ENCODE measurements around the gene ANKAR.
A peak's percentile ranks its signal among the peaks of the same experiment; 100 is the strongest.

ANKAR gene, protein sequence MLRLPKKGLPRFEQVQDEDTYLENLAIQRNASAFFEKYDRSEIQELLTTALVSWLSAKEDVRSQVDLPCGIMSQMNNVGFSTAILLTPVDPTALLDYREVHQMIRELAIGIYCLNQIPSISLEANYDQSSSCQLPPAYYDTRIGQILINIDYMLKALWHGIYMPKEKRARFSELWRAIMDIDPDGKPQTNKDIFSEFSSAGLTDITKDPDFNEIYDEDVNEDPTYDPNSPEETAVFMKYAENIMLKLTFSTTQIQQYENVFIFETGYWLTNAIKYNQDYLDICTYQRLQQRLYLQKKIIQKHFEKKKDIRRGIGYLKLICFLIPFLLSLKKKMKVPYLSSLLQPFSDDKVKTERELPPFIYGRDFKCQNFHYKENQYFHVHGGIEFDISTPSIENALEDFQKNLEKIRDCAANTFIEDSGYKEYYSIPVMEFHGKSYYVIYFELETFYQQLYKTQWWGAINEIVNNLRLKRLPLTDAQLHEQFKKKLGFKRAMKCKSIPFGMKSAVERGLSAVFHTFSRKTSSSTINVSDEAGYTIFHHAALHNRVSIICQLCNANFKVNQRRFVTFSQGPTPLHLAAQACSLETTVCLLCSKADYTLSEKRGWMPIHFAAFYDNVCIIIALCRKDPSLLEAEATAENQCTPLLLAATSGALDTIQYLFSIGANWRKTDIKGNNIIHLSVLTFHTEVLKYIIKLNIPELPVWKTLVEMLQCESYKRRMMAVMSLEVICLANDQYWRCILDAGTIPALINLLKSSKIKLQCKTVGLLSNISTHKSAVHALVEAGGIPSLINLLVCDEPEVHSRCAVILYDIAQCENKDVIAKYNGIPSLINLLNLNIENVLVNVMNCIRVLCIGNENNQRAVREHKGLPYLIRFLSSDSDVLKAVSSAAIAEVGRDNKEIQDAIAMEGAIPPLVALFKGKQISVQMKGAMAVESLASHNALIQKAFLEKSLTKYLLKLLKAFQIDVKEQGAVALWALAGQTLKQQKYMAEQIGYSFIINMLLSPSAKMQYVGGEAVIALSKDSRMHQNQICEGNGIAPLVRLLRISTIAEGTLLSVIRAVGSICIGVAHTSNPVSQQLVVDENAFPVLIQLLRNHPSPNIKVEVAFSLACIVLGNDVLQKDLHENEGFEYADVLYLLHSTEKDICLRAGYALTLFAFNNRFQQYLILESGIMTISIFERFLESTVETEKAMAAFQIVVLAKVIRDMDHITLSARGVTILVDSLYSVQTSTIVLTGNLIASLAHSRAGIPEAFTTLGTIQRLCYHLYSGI (N-terminal part only)

GRCh38 chr2:189674374-189675112 is at the start of gene ANKAR:
Gene ANKAR, plus strand, starts transcription at chr2:189674670. Its CDS starts 1,821 bp downstream, at chr2:189676491.
- H3K36me3 ChIP-seq = peaks cover 31% of the 10 kb centered on the region
- H4K20me1 ChIP-seq = 0 out of 2 replicates have a peak, but pooled peaks cover 9% of the 10 kb centered on the region
- peak within 1 kb of the TSS; percentile 89 for H3K4me2 ChIP-seq
- peaks cover 18% of the 10 kb centered on the region for H3K4me1 ChIP-seq
- H3K27ac ChIP-seq = peak within 1 kb of the TSS; percentile 80
- H3K4me3 ChIP-seq = peak within 1 kb of the TSS; percentile 68
- peaks cover 17% of the 10 kb centered on the region for H3K9me3 ChIP-seq
- TF ChIP-seq Cebpa-rat (IDR thresholded peaks at IDR 0.05) = no peak
- peak within 1 kb of the TSS; percentile 78 for H3K9ac ChIP-seq
- no peaks in the 10 kb centered on the region for H3K27me3 ChIP-seq

- H4K20me1 ChIP-seq = no peaks in the 10 kb centered on the region
- no peaks in the 10 kb centered on the region for H3K27me3 ChIP-seq
- H3K9me3 ChIP-seq = no peaks in the 10 kb centered on the region
- H3K36me3 ChIP-seq = no peaks in the 10 kb centered on the region
- no peak overlapping the region for H3K27ac ChIP-seq
- no peak overlapping the region for H3K4me3 ChIP-seq
- no peak overlapping the region for H3K4me2 ChIP-seq
- 0 out of 2 replicates have a peak, but pooled peaks cover 8% of the 10 kb centered on the region for H3K4me1 ChIP-seq
- no peak overlapping the region for H3K9ac ChIP-seq
- no peak for TF ChIP-seq Cebpa-rat (IDR thresholded peaks at IDR 0.05)
Observed at GRCh38 chr2:189625636-189626035, 48.8 kb upstream of the ANKAR start.

DNA sequence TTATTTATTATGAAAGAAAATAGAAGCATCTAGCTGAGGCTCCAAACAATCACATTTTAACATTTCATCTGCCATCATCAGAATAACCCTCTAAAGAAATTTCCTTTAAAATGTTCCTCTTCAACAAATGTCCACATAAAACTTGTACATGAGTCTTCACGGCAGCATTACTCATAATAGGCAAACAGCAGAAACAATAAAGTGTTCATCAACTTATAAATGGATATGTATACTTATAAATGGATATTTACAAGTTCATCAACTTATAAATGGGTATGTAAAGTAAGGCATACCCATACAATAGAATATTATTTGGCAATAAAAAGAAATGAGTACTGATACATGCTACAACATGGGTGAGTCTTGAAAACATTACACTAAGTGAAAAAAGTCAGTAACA is 46.7 kb upstream of the ANKAR start:
- Histone ChIP-seq H3K4me2 (no peak overlapping the region), H3K4me1 (0 out of 2 replicates have a peak, but pooled peaks cover 8% of the 10 kb centered on the region), H3K36me3 (no peaks in the 10 kb centered on the region), H3K9ac (no peak overlapping the region), H4K20me1 (no peaks in the 10 kb centered on the region), H3K9me3 (no peaks in the 10 kb centered on the region), H3K4me3 (no peak overlapping the region), H3K27me3 (no peaks in the 10 kb centered on the region), H3K27ac (no peak overlapping the region)
- TF ChIP-seq Cebpa-rat (IDR thresholded peaks at IDR 0.05) = no peak

- no peaks in the 10 kb centered on the region for H3K27me3 ChIP-seq
- no peaks in the 10 kb centered on the region for H4K20me1 ChIP-seq
- no peak overlapping the region for H3K27ac ChIP-seq
- H3K4me2 ChIP-seq = no peak overlapping the region
- H3K9me3 ChIP-seq = no peaks in the 10 kb centered on the region
- no peak overlapping the region for H3K4me3 ChIP-seq
- H3K9ac ChIP-seq = no peak overlapping the region
- TF ChIP-seq Cebpa-rat (IDR thresholded peaks at IDR 0.05) = no peak
- no peaks in the 10 kb centered on the region for H3K36me3 ChIP-seq
- H3K4me1 ChIP-seq = 0 out of 2 replicates have a peak, but pooled peaks cover 8% of the 10 kb centered on the region
Observed at GRCh38 chr2:189628817-189629530, 45.5 kb upstream of the ANKAR start.

GRCh38 chr2:189629531-189630453 is 44.7 kb upstream of the ANKAR start:
- Histone ChIP-seq H3K27ac (no peak overlapping the region), H3K9ac (no peak overlapping the region), H3K27me3 (no peaks in the 10 kb centered on the region), H3K4me1 (0 out of 2 replicates have a peak, but pooled peaks cover 8% of the 10 kb centered on the region), H3K36me3 (no peaks in the 10 kb centered on the region), H3K9me3 (no peaks in the 10 kb centered on the region), H3K4me3 (no peak overlapping the region), H4K20me1 (no peaks in the 10 kb centered on the region), H3K4me2 (no peak overlapping the region)
- no peak for TF ChIP-seq Cebpa-rat (IDR thresholded peaks at IDR 0.05)

DNA sequence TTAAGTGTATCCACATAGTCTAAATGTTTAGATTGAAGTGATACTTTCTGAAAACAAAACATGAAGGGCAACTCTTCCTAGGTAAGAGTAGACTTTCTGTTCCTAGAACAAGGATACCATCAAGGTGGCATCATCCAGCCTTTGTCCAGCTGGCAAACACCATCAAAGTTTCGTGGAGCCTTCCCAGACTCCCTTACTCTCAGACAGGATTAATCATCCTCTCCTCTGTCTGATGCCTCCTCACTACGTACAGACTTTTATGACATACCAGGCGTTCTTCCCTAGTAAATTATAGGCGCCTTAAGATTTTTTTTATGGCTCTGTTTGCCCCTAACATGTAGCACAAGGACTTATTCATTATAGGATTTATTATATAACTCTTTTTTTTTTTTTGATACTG is 42.6 kb upstream of the ANKAR start:
- H3K27ac ChIP-seq = no peak overlapping the region
- H3K9me3 ChIP-seq = no peaks in the 10 kb centered on the region
- no peak for TF ChIP-seq Cebpa-rat (IDR thresholded peaks at IDR 0.05)
- 0 out of 2 replicates have a peak, but pooled peaks cover 8% of the 10 kb centered on the region for H3K4me1 ChIP-seq
- no peaks in the 10 kb centered on the region for H3K27me3 ChIP-seq
- no peaks in the 10 kb centered on the region for H3K36me3 ChIP-seq
- H4K20me1 ChIP-seq = no peaks in the 10 kb centered on the region
- H3K4me3 ChIP-seq = no peak overlapping the region
- H3K4me2 ChIP-seq = no peak overlapping the region
- H3K9ac ChIP-seq = no peak overlapping the region

GRCh38 chr2:189633392-189633811 is 41.1 kb upstream of the ANKAR start:
- no peaks in the 10 kb centered on the region for H3K36me3 ChIP-seq
- no peak overlapping the region for H3K9ac ChIP-seq
- 0 out of 2 replicates have a peak, but pooled peaks cover 8% of the 10 kb centered on the region for H3K4me1 ChIP-seq
- no peaks in the 10 kb centered on the region for H4K20me1 ChIP-seq
- H3K4me2 ChIP-seq = no peak overlapping the region
- H3K27me3 ChIP-seq = no peaks in the 10 kb centered on the region
- H3K27ac ChIP-seq = no peak overlapping the region
- H3K4me3 ChIP-seq = no peak overlapping the region
- TF ChIP-seq Cebpa-rat (IDR thresholded peaks at IDR 0.05) = no peak
- H3K9me3 ChIP-seq = no peaks in the 10 kb centered on the region

All from BLaER1 (cell line).